ENCODE measurements around the gene RIMKLB.

Gene RIMKLB

DNA sequence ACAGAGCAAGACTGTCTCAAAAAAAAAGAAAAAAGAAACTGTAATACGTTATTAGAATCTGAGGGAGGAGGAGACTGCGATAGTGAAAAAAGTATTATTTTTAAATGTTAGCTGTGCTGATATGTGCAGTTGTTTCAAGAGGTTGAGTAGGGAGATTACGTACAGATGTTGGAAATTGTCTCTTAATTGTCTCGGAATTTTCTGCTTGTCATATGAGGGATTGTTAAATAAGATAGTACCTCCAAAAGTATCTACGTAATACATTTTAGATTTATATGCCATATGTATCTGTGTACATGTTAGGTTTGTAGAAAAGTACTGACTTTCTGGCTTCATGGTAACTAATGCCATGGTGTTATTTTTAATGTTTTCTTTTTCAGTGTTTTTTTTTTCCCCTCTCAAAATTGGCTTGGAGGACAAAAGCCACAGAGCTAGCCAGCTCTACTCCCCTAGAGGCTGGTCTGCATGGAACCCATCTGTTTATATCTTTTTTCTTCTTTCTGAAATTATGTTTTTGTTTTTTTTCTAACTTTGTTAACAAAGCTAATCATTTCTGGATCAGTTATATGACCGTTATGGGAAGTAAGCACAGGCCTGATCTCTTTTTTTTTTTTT lies 3.4 kb downstream of the RIMKLB start (continued):
- TF ChIP-seq POU6F1 (CRISPR knock-in tag; IDR thresholded peaks at IDR 0.05; ENCODE audit: borderline replicate concordance, low read depth), result no peak
- TF ChIP-seq ARNTL (CRISPR knock-in tag; IDR thresholded peaks at IDR 0.05; ENCODE audit: borderline replicate concordance, low read depth), result no peak
- no peak for TF ChIP-seq OSR1 (CRISPR knock-in tag; IDR thresholded peaks at IDR 0.05)
- no peak for TF ChIP-seq TOX (CRISPR knock-in tag; IDR thresholded peaks at IDR 0.05; ENCODE audit: borderline replicate concordance)
- TF ChIP-seq, protein P1, sequence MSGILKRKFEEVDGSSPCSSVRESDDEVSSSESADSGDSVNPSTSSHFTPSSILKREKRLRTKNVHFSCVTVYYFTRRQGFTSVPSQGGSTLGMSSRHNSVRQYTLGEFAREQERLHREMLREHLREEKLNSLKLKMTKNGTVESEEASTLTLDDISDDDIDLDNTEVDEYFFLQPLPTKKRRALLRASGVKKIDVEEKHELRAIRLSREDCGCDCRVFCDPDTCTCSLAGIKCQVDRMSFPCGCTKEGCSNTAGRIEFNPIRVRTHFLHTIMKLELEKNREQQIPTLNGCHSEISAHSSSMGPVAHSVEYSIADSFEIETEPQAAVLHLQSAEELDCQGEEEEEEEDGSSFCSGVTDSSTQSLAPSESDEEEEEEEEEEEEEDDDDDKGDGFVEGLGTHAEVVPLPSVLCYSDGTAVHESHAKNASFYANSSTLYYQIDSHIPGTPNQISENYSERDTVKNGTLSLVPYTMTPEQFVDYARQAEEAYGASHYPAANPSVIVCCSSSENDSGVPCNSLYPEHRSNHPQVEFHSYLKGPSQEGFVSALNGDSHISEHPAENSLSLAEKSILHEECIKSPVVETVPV (CRISPR knock-in tag; IDR thresholded peaks at IDR 0.05), result no peak
- TF ChIP-seq ZC3H10 (CRISPR knock-in tag; IDR thresholded peaks at IDR 0.05), result no peak
- TF ChIP-seq ZFP3 (CRISPR knock-in tag; IDR thresholded peaks at IDR 0.05), result no peak
- no peak for TF ChIP-seq CSDC2 (CRISPR knock-in tag; IDR thresholded peaks at IDR 0.05)
- no peak for TF ChIP-seq ZFP30 (CRISPR knock-in tag; IDR thresholded peaks at IDR 0.05)
- no peak for TF ChIP-seq SNAI2 (CRISPR knock-in tag; IDR thresholded peaks at IDR 0.05)
- no peak for TF ChIP-seq RARB (CRISPR knock-in tag; IDR thresholded peaks at IDR 0.05)

- TF ChIP-seq ZNF565 (CRISPR knock-in tag; conservative IDR thresholded peaks at IDR 0.05; ENCODE audit: low read depth) (no peak), CSDC2 (CRISPR knock-in tag; IDR thresholded peaks at IDR 0.05) (no peak), TCF4 (CRISPR knock-in tag; IDR thresholded peaks at IDR 0.05; ENCODE audit: borderline replicate concordance) (no peak), OSR1 (CRISPR knock-in tag; IDR thresholded peaks at IDR 0.05) (no peak), TOX (CRISPR knock-in tag; IDR thresholded peaks at IDR 0.05; ENCODE audit: borderline replicate concordance) (no peak), PPARA (CRISPR knock-in tag; IDR thresholded peaks at IDR 0.05; ENCODE audit: borderline replicate concordance) (no peak), POU6F1 (CRISPR knock-in tag; IDR thresholded peaks at IDR 0.05; ENCODE audit: borderline replicate concordance, low read depth) (no peak), ESRRG (CRISPR knock-in tag; IDR thresholded peaks at IDR 0.05) (no peak), BACH2 (CRISPR knock-in tag; IDR thresholded peaks at IDR 0.05; ENCODE audit: borderline replicate concordance) (no peak), SNAI2 (CRISPR knock-in tag; IDR thresholded peaks at IDR 0.05) (no peak), PATZ1 (CRISPR knock-in tag; IDR thresholded peaks at IDR 0.05; ENCODE audit: borderline replicate concordance) (no peak), ZFP30 (CRISPR knock-in tag; IDR thresholded peaks at IDR 0.05) (no peak), GLIS3 (CRISPR knock-in tag; IDR thresholded peaks at IDR 0.05) (no peak), ISL1 (CRISPR knock-in tag; IDR thresholded peaks at IDR 0.05) (no peak), TSHZ2 (CRISPR knock-in tag; IDR thresholded peaks at IDR 0.05) (no peak), ARNTL (CRISPR knock-in tag; IDR thresholded peaks at IDR 0.05; ENCODE audit: borderline replicate concordance, low read depth) (no peak), ZC3H10 (CRISPR knock-in tag; IDR thresholded peaks at IDR 0.05) (no peak), ZNF8 (CRISPR knock-in tag; IDR thresholded peaks at IDR 0.05) (no peak)
- TF ChIP-seq, protein P1 (CRISPR knock-in tag; IDR thresholded peaks at IDR 0.05), result no peak
- TF ChIP-seq, protein P2, sequence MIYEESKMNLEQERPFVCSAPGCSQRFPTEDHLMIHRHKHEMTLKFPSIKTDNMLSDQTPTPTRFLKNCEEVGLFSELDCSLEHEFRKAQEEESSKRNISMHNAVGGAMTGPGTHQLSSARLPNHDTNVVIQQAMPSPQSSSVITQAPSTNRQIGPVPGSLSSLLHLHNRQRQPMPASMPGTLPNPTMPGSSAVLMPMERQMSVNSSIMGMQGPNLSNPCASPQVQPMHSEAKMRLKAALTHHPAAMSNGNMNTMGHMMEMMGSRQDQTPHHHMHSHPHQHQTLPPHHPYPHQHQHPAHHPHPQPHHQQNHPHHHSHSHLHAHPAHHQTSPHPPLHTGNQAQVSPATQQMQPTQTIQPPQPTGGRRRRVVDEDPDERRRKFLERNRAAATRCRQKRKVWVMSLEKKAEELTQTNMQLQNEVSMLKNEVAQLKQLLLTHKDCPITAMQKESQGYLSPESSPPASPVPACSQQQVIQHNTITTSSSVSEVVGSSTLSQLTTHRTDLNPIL (CRISPR knock-in tag; IDR thresholded peaks at IDR 0.05; ENCODE audit: low read depth), result no peak
Observed at GRCh38 chr12:8702159-8702558, 4.4 kb downstream of the RIMKLB start.

More at GRCh38 chr12:8702159-8702558, 4.4 kb downstream of the RIMKLB start:
- no peak for ATAC-seq
